ENCODE results near the gene RAB24. TPM values are rescaled to one million over a fixed set of nuclear protein-coding genes. Genes with fewer than 3 reads are reported as not detected.

RAB24 gene
- total and polyA plus RNA-seq, 2 of the 4 experiments (the other 2 are of a cell fraction) = 18.5 to 60.8 TPM

- TF ChIP-seq CTCF (conservative IDR thresholded peaks at IDR 0.05; ENCODE audit: low read depth, low read length) = no peak
These were observed 35.0 kb upstream of the RAB24 start (continued) for GRCh38 chr5:177338251-177339106.
